Sigmoid colon (tissue), 7 donors: ENCODE data around the gene ATIC. TPM values are rescaled to one million over a fixed set of nuclear protein-coding genes. Genes with fewer than 3 reads are reported as not detected.

ENCODE experiments used
- DNase-seq: peaks from one replicate; pipeline ENCODE4 v3.0.0-alpha.2; 2019
- H3K27ac ChIP-seq, 4 donors: fragments of 200-600 bp; sonication (generic); one replicate each; pipeline ENCODE4 v1.5.1; 2016 to 2019; ENCODE audit warnings: mild to moderate bottlenecking in 1 of 4
- H3K27me3 ChIP-seq, 3 donors: fragments of 200-600 bp; sonication (generic); one replicate each; pipeline ENCODE4 v1.5.1; 2019; ENCODE audit warnings: mild to moderate bottlenecking in 1 of 3
- H3K36me3 ChIP-seq, 4 donors: fragments of 200-600 bp; sonication (generic); one replicate each; pipeline ENCODE4 v1.5.1; 2016 to 2019
- H3K4me1 ChIP-seq, 4 donors: fragments of 200-600 bp; sonication (generic); one replicate each; pipeline ENCODE4 v1.5.1; 2017 to 2019
- H3K4me3 ChIP-seq, 4 donors: fragments of 200-600 bp; sonication (generic); one replicate each; pipeline ENCODE4 v1.5.1; 2017 to 2019; ENCODE audit warnings: mild to moderate bottlenecking in 2 of 4, moderate library complexity in 1 of 4
- H3K9me3 ChIP-seq, 4 donors: fragments of 200-600 bp in 3 of 4; sonication (generic) in 3 of 4; one replicate each; pipeline versions ENCODE4 v1.5.1 to v1.6.1; 2013 to 2019
- EP300 ChIP-seq, 4 donors: sonication (generic); formaldehyde crosslinking; IDR thresholded peaks; one replicate each; pipeline ENCODE4 v1.6.1; 2017; ENCODE audit warnings: antibody characterized with exemption in 4 of 4
- POLR2A ChIP-seq, 2 donors: fragments of 450-650 bp; IDR thresholded peaks; one replicate each; pipeline ENCODE4 v1.6.1; 2016; ENCODE audit warnings: antibody characterized with exemption in 2 of 2, mild to moderate bottlenecking in 2 of 2, moderate library complexity in 2 of 2
- POLR2AphosphoS5 ChIP-seq, 4 donors: sonication (generic); formaldehyde crosslinking; IDR thresholded peaks; one replicate each; pipeline ENCODE4 v1.6.1; 2017; ENCODE audit warnings: antibody characterized with exemption in 4 of 4
- WGBS, 2 donors: extraction: QIAGEN DNeasy Blood & Tissue Kit; methylation state at CpG; one replicate each; pipeline ENCODE4 v1.1.7; 2013; 5-methylcytosine and 5-hydroxymethylcytosine counted together
- intact Hi-C: fragments of 100-400 bp; cut with DNase I; formaldehyde crosslinking; loops from one replicate; pipeline ENCODE4 v1.15.1; 2023
- polyA plus RNA-seq, 3 donors: library from polyadenylated mRNA; stranded (reverse); fragments of 200-250 nt; gene quantifications; one replicate each; pipeline ENCODE4 v1.2.3, GENCODE V29; 2013
- total RNA-seq, 4 donors: library from RNA; depleted of rRNA; stranded (reverse); fragments of >200 nt; gene quantifications; one replicate each; pipeline ENCODE4 v1.1.0, GENCODE V29; 2016
- TF ChIP-seq, protein P1 (sequence below), 4 experiments: fragments of 450-650 bp in 3 of 4; fragments of 200-600 bp in 1 of 4; IDR thresholded peaks; one replicate each; pipeline ENCODE4 v1.5.1; 2016 to 2019; ENCODE audit warnings: antibody characterized with exemption in 4 of 4, mild to moderate bottlenecking in 3 of 4, moderate library complexity in 2 of 4
- donor health status: healthy with polysubstance abuse.
- donor health status: Bipolar disorder and iron deficiency.
- donor health status: healthy.

ATIC gene
- total and polyA plus RNA-seq, 7 donors: 27.0 to 116 (median 42.6) TPM

DNA sequence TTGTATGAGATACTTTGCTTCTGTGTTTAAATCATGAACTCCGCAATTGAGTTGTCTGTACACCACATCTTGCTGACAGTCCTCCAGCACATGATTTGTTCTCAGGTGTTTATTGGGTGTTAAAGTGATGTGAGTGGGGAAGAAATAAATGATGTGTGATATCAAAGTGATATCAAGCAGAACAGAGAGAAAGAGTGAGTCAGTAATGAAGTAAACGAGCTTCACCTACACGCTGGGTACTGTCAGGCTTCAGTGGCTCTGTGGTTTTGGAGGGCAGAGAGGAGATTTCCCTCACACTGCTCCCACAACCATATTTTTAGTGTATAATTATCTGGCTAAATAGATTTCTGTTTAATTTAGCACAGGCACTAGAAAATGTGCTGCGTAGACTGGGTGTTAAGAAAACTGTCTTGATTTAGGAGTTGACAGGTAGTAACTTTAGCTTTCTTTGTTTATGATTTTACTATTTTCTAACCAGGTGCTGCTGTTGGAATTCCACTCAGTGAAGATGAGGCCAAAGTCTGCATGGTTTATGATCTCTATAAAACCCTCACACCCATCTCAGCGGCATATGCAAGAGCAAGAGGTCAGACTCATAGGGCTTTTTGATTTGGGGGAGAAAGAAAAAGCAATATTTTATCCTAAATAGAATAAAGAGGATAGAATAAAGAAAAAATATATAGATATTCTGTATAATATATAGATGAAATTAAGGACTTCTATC is 21.2 kb downstream of the ATIC start:
- Histone ChIP-seq H3K9me3 (no peaks in the 10 kb centered on the region), H3K27me3 (no peaks in the 10 kb centered on the region), H3K36me3 (peaks cover 0 to 74% (median 7%) of the 10 kb centered on the region in 4 donors), H3K4me1 (peaks cover 0 to 3% (median 1%) of the 10 kb centered on the region in 4 donors), H3K27ac (no peak overlapping the region), H3K4me3 (no peak overlapping the region)
- no peak for TF ChIP-seq POLR2A (IDR thresholded peaks at IDR 0.05)
- no peak for TF ChIP-seq POLR2AphosphoS5 (IDR thresholded peaks at IDR 0.05)
- TF ChIP-seq EP300 (IDR thresholded peaks at IDR 0.05): no peak
- TF ChIP-seq, protein P1, sequence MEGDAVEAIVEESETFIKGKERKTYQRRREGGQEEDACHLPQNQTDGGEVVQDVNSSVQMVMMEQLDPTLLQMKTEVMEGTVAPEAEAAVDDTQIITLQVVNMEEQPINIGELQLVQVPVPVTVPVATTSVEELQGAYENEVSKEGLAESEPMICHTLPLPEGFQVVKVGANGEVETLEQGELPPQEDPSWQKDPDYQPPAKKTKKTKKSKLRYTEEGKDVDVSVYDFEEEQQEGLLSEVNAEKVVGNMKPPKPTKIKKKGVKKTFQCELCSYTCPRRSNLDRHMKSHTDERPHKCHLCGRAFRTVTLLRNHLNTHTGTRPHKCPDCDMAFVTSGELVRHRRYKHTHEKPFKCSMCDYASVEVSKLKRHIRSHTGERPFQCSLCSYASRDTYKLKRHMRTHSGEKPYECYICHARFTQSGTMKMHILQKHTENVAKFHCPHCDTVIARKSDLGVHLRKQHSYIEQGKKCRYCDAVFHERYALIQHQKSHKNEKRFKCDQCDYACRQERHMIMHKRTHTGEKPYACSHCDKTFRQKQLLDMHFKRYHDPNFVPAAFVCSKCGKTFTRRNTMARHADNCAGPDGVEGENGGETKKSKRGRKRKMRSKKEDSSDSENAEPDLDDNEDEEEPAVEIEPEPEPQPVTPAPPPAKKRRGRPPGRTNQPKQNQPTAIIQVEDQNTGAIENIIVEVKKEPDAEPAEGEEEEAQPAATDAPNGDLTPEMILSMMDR (IDR thresholded peaks at IDR 0.05): no peak
- intact Hi-C loops: no loop called here
- no peak for DNase-seq
- WGBS, 2 donors: 18 to 57% methylated on average over 5 of the region's 5 CpGs

DNA sequence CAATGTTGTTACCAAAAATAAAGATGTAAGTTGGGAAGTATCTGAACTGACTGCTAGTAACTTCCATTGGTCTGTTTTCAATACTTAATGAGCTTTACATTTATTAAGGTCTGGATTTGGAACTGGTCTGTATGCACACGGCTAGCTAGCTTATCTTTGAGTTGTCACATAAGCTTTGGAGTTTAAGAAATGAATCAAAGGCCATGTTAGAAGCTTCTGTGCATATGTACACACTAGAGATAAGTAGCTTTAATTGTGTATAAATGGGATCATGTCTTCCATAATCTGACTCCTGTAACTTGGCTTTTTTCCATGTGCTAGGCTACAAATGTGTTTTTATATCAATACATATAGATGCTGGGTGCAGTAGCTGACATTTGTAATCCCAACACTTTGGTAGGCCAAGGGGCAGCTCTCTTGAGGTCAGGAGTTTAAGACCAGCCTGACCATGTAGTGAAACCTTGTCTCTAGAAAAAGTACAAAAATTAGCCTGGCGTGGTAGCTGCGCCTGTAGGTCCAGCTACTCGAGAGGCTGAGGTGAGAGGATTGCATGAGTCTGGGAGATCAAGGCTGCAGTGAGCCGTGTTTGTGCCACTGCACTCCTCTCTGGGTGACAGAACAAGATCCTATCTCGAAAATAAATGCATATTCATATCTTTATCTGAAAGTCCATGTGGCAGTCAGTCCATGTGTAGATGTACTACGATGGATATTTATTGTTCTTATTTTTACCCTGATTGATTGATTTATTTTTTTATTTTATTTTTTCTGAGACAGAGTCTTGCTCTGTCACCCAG is 27.2 kb downstream of the ATIC start:
- TF ChIP-seq POLR2AphosphoS5 (IDR thresholded peaks at IDR 0.05) (no peak), POLR2A (IDR thresholded peaks at IDR 0.05) (no peak), EP300 (IDR thresholded peaks at IDR 0.05) (no peak)
- TF ChIP-seq, protein P1 (IDR thresholded peaks at IDR 0.05): no peak
- Histone ChIP-seq H3K4me1 (peaks cover 0 to 12% (median 5%) of the 10 kb centered on the region in 4 donors), H3K36me3 (peaks cover 6 to 87% (median 11%) of the 10 kb centered on the region in 4 donors), H3K9me3 (no peaks in the 10 kb centered on the region), H3K27ac (no peak overlapping the region), H3K4me3 (no peak overlapping the region), H3K27me3 (no peaks in the 10 kb centered on the region)
- no peak for DNase-seq
- WGBS, 2 donors: 86 to 93% methylated on average over 7 of the region's 7 CpGs
- intact Hi-C loops: no loop called here

DNA sequence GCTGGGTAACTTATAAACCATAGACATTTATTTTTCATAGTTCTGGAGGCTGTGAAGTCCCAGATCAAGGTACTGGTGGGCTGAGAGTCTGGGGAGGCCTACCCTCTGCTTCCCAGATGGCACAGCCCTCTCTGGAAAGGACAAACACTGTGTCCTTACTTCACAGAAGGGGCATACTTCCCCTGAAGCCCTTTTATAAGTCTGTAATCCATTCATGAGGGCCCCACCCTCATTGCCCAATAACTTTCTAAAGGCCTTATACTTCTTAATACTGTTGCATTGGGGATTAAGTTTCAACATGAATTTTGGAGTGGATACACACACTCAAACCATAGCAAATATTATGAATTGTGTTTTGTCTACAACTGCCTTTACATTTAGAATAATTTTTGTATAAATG is 36.0 kb downstream of the ATIC start:
- Histone ChIP-seq H3K27me3 (no peaks in the 10 kb centered on the region), H3K4me1 (peaks cover 0 to 3% (median 0%) of the 10 kb centered on the region in 4 donors), H3K9me3 (no peaks in the 10 kb centered on the region), H3K27ac (no peak overlapping the region), H3K4me3 (no peak overlapping the region), H3K36me3 (peaks cover 16 to 66% (median 22%) of the 10 kb centered on the region in 4 donors)
- intact Hi-C loops: no loop called here
- DNase-seq: no peak
- TF ChIP-seq POLR2AphosphoS5 (IDR thresholded peaks at IDR 0.05): no peak

DNA sequence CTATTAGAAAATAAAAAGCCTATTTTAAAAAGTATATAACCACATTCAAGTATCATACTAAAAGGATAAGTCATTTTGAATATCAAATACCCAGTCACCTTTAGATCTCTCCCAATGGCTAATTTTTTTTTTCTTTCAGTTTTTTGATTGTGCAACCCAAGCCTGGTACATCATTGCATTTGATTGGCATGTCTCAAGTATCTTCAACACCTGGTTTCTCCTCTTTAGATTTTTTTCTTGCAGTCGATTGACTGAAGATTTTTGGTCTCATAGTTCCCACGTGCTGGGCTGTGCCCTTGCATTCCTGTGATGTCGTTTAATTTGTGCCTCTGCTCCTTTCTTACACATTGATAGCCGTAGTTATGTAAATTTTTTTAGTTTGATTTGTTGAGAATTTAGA is 40.7 kb downstream of the ATIC start:
- Histone ChIP-seq H3K9me3 (no peaks in the 10 kb centered on the region), H3K27ac (no peak overlapping the region), H3K4me3 (no peak overlapping the region), H3K36me3 (peaks cover 0 to 23% (median 9%) of the 10 kb centered on the region in 4 donors), H3K27me3 (no peaks in the 10 kb centered on the region), H3K4me1 (peaks cover 0 to 4% (median 0%) of the 10 kb centered on the region in 4 donors)
- WGBS, 2 donors: 71 to 75% methylated on average over 4 of the region's 4 CpGs
- no peak for DNase-seq
- intact Hi-C loops: no loop called here
- TF ChIP-seq, protein P1 (IDR thresholded peaks at IDR 0.05): no peak
- TF ChIP-seq POLR2AphosphoS5 (IDR thresholded peaks at IDR 0.05) (no peak), EP300 (IDR thresholded peaks at IDR 0.05) (no peak), POLR2A (IDR thresholded peaks at IDR 0.05) (no peak)
